ENCODE results near the gene CDK14. TPM values are rescaled to one million over a fixed set of nuclear protein-coding genes. Genes with fewer than 3 reads are reported as not detected.

CDK14 gene
- total and polyA plus RNA-seq, 2 of the 8 experiments (the other 6 are each of a cell fraction or from before 2014, with no cell fraction given): 5.5 to 47.3 TPM

DNA sequence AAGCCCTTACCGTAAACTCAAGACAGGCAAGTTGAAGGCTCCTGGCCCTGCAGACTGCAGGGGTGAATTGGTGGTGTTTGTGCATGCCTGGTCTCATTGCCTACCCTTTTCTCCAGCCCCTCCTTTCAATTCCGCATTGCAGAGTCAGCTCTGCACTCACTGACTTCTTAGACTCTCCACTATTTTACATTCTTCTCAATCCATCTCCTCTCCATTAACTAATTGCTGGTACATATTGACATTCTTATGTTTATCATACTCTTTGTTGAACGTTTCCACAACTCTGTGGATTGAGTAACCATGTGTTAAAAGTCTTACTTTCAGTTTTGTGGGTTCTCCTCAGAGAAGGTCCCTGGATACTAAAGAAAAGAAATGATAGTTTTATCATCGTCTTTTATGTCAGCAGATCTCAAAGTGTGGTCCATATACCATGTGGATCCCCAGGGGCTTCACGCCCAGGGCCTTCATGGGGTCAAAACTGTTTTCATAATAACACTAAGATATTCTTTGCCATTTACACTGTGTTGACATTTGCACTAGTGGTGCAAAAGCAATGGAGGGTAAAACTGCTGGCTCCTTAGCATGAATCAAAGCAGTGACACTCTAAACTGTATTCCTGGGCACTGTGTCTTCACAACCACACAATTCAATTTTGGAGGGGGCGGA, 532.7 kb downstream of the CDK14 start:
- WGBS, 2 experiments (ENCODE audit: extremely low coverage in 1 of 2, insufficient coverage in 1 of 2, insufficient read length in 1 of 2, insufficient replicate concordance in 2 of 2, low coverage in 1 of 2, low lambda C conversion rate in 2 of 2, missing lambda C conversion rate in 1 of 2): 72% methylated on average over 6 of the region's 6 CpGs; no CpG with 5 or more reads in 1 of the 2 experiments
- no peak overlapping the region for H3K14ac ChIP-seq (ENCODE audit: insufficient read length)
- H3K4ac ChIP-seq (replicated peaks; ENCODE audit: insufficient read length, low read depth, low read length): no peak overlapping the region
- H3K4me3 ChIP-seq (ENCODE audit: extremely low read depth in 1 of 4, insufficient read depth in 2 of 4, low read depth in 3 of 4, low read length in 4 of 4): no peak overlapping the region
- FAIRE-seq: peak; percentile 52
- no peak overlapping the region for H2BK12ac ChIP-seq (ENCODE audit: low read depth, low read length)
- POLR2A ChIA-PET (ENCODE audit: partially characterized antibody): no interaction called here
- H2BK15ac ChIP-seq (ENCODE audit: low read length): no peak overlapping the region
- H3K9ac ChIP-seq (replicated peaks in 1 of 4; ENCODE audit: extremely low read depth in 1 of 4, low read depth in 3 of 4, low read length in 3 of 4): no peak overlapping the region
- no peak overlapping the region for H3K23ac ChIP-seq (ENCODE audit: insufficient read length)
- H3K9me3 ChIP-seq (ENCODE audit: insufficient read depth in 2 of 2, low read depth in 1 of 2, low read length in 1 of 2): no peaks in the 10 kb centered on the region
- no peaks in the 10 kb centered on the region for H3K79me2 ChIP-seq (ENCODE audit: control insufficient read depth in 1 of 2, insufficient read depth in 2 of 2, low read length in 2 of 2)
- no peak overlapping the region for H2AFZ ChIP-seq (ENCODE audit: low read length)
- no peak overlapping the region for H2BK20ac ChIP-seq (ENCODE audit: low read length)
- no peak overlapping the region for H4K5ac ChIP-seq (ENCODE audit: insufficient read length, low read depth, low read length)
- no peaks in the 10 kb centered on the region for H3K79me1 ChIP-seq (ENCODE audit: low read depth, low read length)
- no peak for DNase-seq (ENCODE audit: low read depth in 1 of 2, low spot score in 2 of 2)
- no peaks in the 10 kb centered on the region for H4K20me1 ChIP-seq (replicated peaks in 1 of 2; ENCODE audit: control insufficient read depth in 1 of 2, insufficient read depth in 2 of 2, low read length in 2 of 2)
- H3K23me2 ChIP-seq (ENCODE audit: low read depth, low read length): no peaks in the 10 kb centered on the region; the same call in 1 of the 2 replicates
- peaks cover 0 to 6% (median 3%) of the 10 kb centered on the region in 4 experiments; a peak in 3 of 7 replicates for H3K4me1 ChIP-seq (replicated peaks in 1 of 4; ENCODE audit: control insufficient read depth in 3 of 4, insufficient read depth in 4 of 4, low read length in 3 of 4)
- H3K27me3 ChIP-seq (replicated peaks in 1 of 4; ENCODE audit: control insufficient read depth in 3 of 4, extremely low read depth in 1 of 4, insufficient read depth in 3 of 4, low read length in 3 of 4): no peaks in the 10 kb centered on the region
- CTCF ChIA-PET (ENCODE audit: partially characterized antibody): interaction anchor here (1.2 kb wide), 1 partner anchor 39 kb away, joined by 4 read pairs; no protein-coding TSS in a partner anchor
- no peak overlapping the region for H3K18ac ChIP-seq (ENCODE audit: extremely low read depth, low read length)
- H3K4me2 ChIP-seq (ENCODE audit: insufficient read depth in 1 of 2, low read depth in 2 of 2, low read length in 2 of 2): no peak overlapping the region
- TF ChIP-seq, protein P1, sequence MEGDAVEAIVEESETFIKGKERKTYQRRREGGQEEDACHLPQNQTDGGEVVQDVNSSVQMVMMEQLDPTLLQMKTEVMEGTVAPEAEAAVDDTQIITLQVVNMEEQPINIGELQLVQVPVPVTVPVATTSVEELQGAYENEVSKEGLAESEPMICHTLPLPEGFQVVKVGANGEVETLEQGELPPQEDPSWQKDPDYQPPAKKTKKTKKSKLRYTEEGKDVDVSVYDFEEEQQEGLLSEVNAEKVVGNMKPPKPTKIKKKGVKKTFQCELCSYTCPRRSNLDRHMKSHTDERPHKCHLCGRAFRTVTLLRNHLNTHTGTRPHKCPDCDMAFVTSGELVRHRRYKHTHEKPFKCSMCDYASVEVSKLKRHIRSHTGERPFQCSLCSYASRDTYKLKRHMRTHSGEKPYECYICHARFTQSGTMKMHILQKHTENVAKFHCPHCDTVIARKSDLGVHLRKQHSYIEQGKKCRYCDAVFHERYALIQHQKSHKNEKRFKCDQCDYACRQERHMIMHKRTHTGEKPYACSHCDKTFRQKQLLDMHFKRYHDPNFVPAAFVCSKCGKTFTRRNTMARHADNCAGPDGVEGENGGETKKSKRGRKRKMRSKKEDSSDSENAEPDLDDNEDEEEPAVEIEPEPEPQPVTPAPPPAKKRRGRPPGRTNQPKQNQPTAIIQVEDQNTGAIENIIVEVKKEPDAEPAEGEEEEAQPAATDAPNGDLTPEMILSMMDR (IDR thresholded peaks at IDR 0.05; ENCODE audit: control extremely low read depth in 1 of 3, insufficient read depth in 1 of 3, low read depth in 1 of 3, low read length in 3 of 3): no peak
- TF ChIP-seq SIRT6 (IDR thresholded peaks at IDR 0.05; ENCODE audit: low read length) (no peak), CTBP2 (IDR thresholded peaks at IDR 0.05; ENCODE audit: borderline replicate concordance, insufficient read depth, insufficient read length, low read length) (no peak), CBX8 (IDR thresholded peaks at IDR 0.05; ENCODE audit: borderline replicate concordance, low read depth, low read length) (no peak), SP4 (IDR thresholded peaks at IDR 0.05; ENCODE audit: low read length) (no peak)
- no peak overlapping the region for H4K91ac ChIP-seq (replicated peaks; ENCODE audit: insufficient read length, low read length)
- H3K36me3 ChIP-seq (ENCODE audit: control insufficient read depth in 2 of 4, insufficient read depth in 4 of 4, low read length in 3 of 4): no peaks in the 10 kb centered on the region
- no peak overlapping the region for H2BK5ac ChIP-seq (ENCODE audit: low read depth, low read length)
- H2BK120ac ChIP-seq (replicated peaks; ENCODE audit: low read depth, low read length): no peak overlapping the region
- H2AK5ac ChIP-seq (ENCODE audit: low read depth, low read length): no peak overlapping the region
- no peak overlapping the region for H3K27ac ChIP-seq (ENCODE audit: low read depth, low read length)
- no peak overlapping the region for H3K56ac ChIP-seq (replicated peaks; ENCODE audit: insufficient read length, low read depth, low read length)
- no peak overlapping the region for H4K8ac ChIP-seq (ENCODE audit: extremely low read depth, insufficient read depth, low read length)
